ENCODE measurements around the gene MARCKSL1.

DNA sequence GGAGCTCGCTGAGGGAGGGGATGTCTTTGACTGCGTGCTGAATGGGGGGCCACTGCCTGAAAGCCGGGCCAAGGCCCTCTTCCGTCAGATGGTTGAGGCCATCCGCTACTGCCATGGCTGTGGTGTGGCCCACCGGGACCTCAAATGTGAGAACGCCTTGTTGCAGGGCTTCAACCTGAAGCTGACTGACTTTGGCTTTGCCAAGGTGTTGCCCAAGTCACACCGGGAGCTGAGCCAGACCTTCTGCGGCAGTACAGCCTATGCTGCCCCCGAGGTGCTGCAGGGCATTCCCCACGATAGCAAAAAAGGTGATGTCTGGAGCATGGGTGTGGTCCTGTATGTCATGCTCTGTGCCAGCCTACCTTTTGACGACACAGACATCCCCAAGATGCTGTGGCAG lies 27.7 kb upstream of the MARCKSL1 start:
- TF ChIP-seq, protein P1, sequence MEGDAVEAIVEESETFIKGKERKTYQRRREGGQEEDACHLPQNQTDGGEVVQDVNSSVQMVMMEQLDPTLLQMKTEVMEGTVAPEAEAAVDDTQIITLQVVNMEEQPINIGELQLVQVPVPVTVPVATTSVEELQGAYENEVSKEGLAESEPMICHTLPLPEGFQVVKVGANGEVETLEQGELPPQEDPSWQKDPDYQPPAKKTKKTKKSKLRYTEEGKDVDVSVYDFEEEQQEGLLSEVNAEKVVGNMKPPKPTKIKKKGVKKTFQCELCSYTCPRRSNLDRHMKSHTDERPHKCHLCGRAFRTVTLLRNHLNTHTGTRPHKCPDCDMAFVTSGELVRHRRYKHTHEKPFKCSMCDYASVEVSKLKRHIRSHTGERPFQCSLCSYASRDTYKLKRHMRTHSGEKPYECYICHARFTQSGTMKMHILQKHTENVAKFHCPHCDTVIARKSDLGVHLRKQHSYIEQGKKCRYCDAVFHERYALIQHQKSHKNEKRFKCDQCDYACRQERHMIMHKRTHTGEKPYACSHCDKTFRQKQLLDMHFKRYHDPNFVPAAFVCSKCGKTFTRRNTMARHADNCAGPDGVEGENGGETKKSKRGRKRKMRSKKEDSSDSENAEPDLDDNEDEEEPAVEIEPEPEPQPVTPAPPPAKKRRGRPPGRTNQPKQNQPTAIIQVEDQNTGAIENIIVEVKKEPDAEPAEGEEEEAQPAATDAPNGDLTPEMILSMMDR (conservative IDR thresholded peaks at IDR 0.05): no peak
- no peak for TF ChIP-seq EZH2 (IDR thresholded peaks at IDR 0.05; ENCODE audit: low read depth)

All from PC-9 (cell line).